NCI-H2107 treated with DMSO at 0.1 percent for 48 hours (cell line): ENCODE measurements around the gene SNX9.
"Not testable (repeated sequence)": the region's sequence is repeated elsewhere in the genome, so short reads cannot be mapped to it uniquely, and the experiment has no call there.

Experiments
- DNase-seq: peaks from one replicate; lab custom pipeline; 2025; ENCODE audit not compliant: unreplicated experiment; lab: John Stamatoyannopoulos, UW

Gene SNX9

GRCh38 chr6:157853902-157854502, 31.0 kb downstream of the SNX9 start:
- DNase-seq = no peak

GRCh38 chr6:157855325-157855724, 32.3 kb downstream of the SNX9 start:
- no peak for DNase-seq

GRCh38 chr6:157855804-157856203, 32.8 kb downstream of the SNX9 start:
- not testable (repeated sequence) for DNase-seq

GRCh38 chr6:157858664-157859063, 35.6 kb downstream of the SNX9 start:
- not testable (repeated sequence) for DNase-seq

- DNase-seq = no peak
Observed at GRCh38 chr6:157859775-157860504, 36.9 kb downstream of the SNX9 start.

GRCh38 chr6:157860505-157860991, 37.5 kb downstream of the SNX9 start:
- no peak for DNase-seq

GRCh38 chr6:157861184-157861583, 38.1 kb downstream of the SNX9 start:
- no peak for DNase-seq

GRCh38 chr6:157861814-157862213, 38.8 kb downstream of the SNX9 start:
- no peak for DNase-seq

- no peak for DNase-seq
Observed at GRCh38 chr6:157862706-157863105, 39.7 kb downstream of the SNX9 start.

- no peak for DNase-seq
Observed at GRCh38 chr6:157864185-157864761, 41.2 kb downstream of the SNX9 start.

- no peak for DNase-seq
Observed at GRCh38 chr6:157865249-157865648, 42.2 kb downstream of the SNX9 start.

GRCh38 chr6:157867155-157867559, 44.1 kb downstream of the SNX9 start:
- no peak for DNase-seq

- no peak for DNase-seq
Observed at GRCh38 chr6:157867981-157868380, 44.9 kb downstream of the SNX9 start.

- no peak for DNase-seq
Observed at GRCh38 chr6:157868835-157869234, 45.8 kb downstream of the SNX9 start.

GRCh38 chr6:157869673-157870302, 46.7 kb downstream of the SNX9 start:
- no peak for DNase-seq

GRCh38 chr6:157873735-157874344, 50.8 kb downstream of the SNX9 start:
- DNase-seq = no peak

- DNase-seq = no peak
Observed at GRCh38 chr6:157877149-157877548, 54.1 kb downstream of the SNX9 start.

- no peak for DNase-seq
Observed at GRCh38 chr6:157877573-157878438, 54.8 kb downstream of the SNX9 start.

- peak; percentile 57 for DNase-seq
Observed at GRCh38 chr6:157879034-157879872, 56.2 kb downstream of the SNX9 start.

GRCh38 chr6:157879873-157880254, 56.8 kb downstream of the SNX9 start:
- DNase-seq = peak; percentile 90
